ENCODE measurements around the gene DHRS9.
"Not testable (repeated sequence)": the region's sequence is repeated elsewhere in the genome, so short reads cannot be mapped to it uniquely, and the experiment has no call there.

The DHRS9 gene

GRCh38 chr2:169069341-169069740 is at the start of gene DHRS9:
Gene DHRS9, plus strand, starts transcription at chr2:169069563. Its CDS starts 12,019 bp downstream, at chr2:169081582.
- DNase-seq, result no peak

GRCh38 chr2:169023161-169023560 is 46.2 kb upstream of the DHRS9 start:
- no peak for DNase-seq

- DNase-seq, result no peak
Observed at GRCh38 chr2:169026056-169026455, 43.3 kb upstream of the DHRS9 start.

GRCh38 chr2:169027234-169027633 is 42.1 kb upstream of the DHRS9 start:
- no peak for DNase-seq

GRCh38 chr2:169029341-169029740 is 40.0 kb upstream of the DHRS9 start:
- DNase-seq, result no peak

GRCh38 chr2:169031202-169031601 is 38.2 kb upstream of the DHRS9 start, which contains the start of gene ABCB11:
Gene ABCB11, minus strand, starts transcription at chr2:169031324. Its CDS starts 13,199 bp downstream, at chr2:169018125.
- DNase-seq, result no peak

- no peak for DNase-seq
Observed at GRCh38 chr2:169034256-169034655, 35.1 kb upstream of the DHRS9 start.

- no peak for DNase-seq
Observed at GRCh38 chr2:169034984-169035544, 34.3 kb upstream of the DHRS9 start.

GRCh38 chr2:169035887-169036286 is 33.5 kb upstream of the DHRS9 start:
- DNase-seq, result no peak

GRCh38 chr2:169036736-169037440 is 32.5 kb upstream of the DHRS9 start:
- no peak for DNase-seq

GRCh38 chr2:169038338-169038757 is 31.0 kb upstream of the DHRS9 start:
- DNase-seq, result no peak

- no peak for DNase-seq
Observed at GRCh38 chr2:169039702-169040101, 29.7 kb upstream of the DHRS9 start.

GRCh38 chr2:169041594-169041993 is 27.8 kb upstream of the DHRS9 start:
- DNase-seq, result no peak

- DNase-seq, result no peak
Observed at GRCh38 chr2:169042856-169043255, 26.5 kb upstream of the DHRS9 start.

- no peak for DNase-seq
Observed at GRCh38 chr2:169046440-169047151, 22.8 kb upstream of the DHRS9 start.

- no peak for DNase-seq
Observed at GRCh38 chr2:169047256-169048250, 21.8 kb upstream of the DHRS9 start.

- no peak for DNase-seq
Observed at GRCh38 chr2:169049142-169049541, 20.2 kb upstream of the DHRS9 start.

- DNase-seq, result no peak
Observed at GRCh38 chr2:169050476-169051240, 18.7 kb upstream of the DHRS9 start.

GRCh38 chr2:169054575-169054974 is 14.8 kb upstream of the DHRS9 start:
- DNase-seq, result not testable (repeated sequence)

GRCh38 chr2:169064199-169064598 is 5.2 kb upstream of the DHRS9 start:
- DNase-seq, result not testable (repeated sequence)

GRCh38 chr2:169065422-169065821 is 3.9 kb upstream of the DHRS9 start:
- no peak for DNase-seq

Measured in NCI-H1092 treated with DMSO at 0.1 percent for 48 hours (cell line).